ENCODE measurements around the gene NEMP1.
"Not testable (repeated sequence)": the region's sequence is repeated elsewhere in the genome, so short reads cannot be mapped to it uniquely, and the experiment has no call there.

Gene NEMP1

GRCh38 chr12:57078519-57079404, at the start of gene NEMP1:
Gene NEMP1, minus strand, starts transcription at chr12:57078791. Its CDS starts 46 bp downstream, at chr12:57078745.
- peak; percentile 99 for DNase-seq

GRCh38 chr12:57127726-57128518, 49.3 kb upstream of the NEMP1 start, which contains the start of gene LRP1:
Gene LRP1, plus strand, starts transcription at chr12:57128483. Its CDS starts 482 bp downstream, at chr12:57128965.
- DNase-seq = peak; percentile 39

GRCh38 chr12:57127101-57127725, 48.6 kb upstream of the NEMP1 start:
- no peak for DNase-seq

DNA sequence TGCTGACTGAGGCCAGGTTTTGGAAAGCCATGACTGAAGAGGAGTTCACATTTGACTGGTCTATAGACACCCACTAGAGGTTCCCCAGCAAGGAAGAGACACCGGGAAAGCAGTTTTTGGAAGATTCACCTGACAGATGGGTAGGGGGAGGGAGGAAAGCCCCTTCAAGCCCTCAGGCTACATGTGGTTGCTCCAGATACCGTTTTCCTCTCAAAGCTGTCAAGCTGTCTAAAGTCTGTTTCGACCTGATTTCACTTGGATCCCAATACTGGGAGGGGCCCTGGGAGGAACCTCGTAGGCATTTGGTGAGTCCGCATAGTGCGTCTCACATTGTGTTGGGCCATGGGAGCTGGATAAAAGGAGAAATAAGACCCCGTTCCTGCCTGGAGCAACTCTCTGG, 48.0 kb upstream of the NEMP1 start:
- DNase-seq = no peak

GRCh38 chr12:57126061-57126460, 47.5 kb upstream of the NEMP1 start:
- DNase-seq = no peak

DNA sequence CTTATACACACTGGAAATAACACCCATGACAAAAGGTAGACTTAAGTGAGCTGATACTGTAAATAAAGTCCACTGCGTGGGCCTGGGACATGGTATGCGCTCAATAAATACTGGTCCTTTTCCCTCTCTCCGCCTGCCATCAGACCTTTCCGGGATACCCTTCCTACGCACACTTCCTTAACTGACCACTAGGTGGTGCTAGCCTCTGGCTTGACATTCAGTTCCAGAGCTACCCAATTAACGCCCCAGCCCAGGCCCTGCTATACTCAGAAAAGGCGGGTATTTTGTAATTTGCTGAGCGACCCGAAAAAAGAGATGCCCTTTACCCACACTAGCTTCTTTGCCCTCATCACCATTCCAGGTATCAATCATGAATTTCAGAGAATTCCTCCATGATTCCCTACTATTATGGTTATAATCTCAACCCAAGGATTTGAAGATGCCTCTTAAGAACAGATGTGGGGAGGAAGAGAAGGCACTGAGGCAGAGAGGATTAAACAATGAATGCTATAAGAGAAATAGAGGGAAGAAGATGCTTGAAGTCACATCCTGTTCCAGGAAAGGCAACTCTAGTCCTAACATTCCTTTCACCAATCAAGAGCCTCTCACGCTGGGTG, 45.8 kb upstream of the NEMP1 start:
- peak; percentile 8 for DNase-seq

DNA sequence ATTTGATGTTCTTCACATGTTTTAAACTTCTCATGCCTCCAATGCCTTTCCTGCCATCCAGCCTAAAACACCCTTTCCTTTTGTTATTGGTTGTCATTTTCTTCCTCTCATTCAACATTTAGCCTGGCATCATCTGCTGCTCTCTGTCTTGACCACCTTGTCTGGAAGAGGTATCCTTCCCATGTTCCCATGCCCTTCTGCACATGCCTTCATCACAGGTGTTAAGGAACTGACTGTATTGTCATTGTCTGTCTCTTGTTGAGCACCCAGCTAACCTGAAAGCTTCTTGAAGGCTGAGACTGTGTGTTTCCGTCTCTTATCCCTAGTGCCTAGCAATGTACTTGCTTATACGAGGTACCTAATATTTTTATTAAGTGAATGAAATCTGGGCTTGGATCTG, 45.2 kb upstream of the NEMP1 start:
- DNase-seq = no peak

DNA sequence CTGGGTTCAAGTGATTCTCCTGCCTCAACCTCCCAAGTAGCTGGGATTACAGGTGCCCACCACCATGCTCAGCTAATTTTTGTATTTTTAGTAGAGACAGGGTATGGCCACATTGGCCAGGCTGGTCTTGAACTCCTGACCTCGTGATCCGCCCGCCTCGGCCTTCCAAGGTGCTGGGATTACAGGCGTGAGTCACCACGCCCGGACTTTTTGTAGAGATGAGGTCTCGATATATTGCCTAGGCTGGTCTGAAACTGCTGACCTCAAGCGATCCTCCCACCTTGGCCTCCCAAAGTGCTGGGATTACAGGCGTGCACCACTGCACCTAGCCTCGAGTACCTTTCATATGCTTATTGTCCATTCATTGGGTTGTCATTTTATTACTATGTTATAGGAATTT, 42.1 kb upstream of the NEMP1 start:
- not testable (repeated sequence) for DNase-seq

- DNase-seq = no peak
Measured at GRCh38 chr12:57119294-57120085, 40.9 kb upstream of the NEMP1 start.

GRCh38 chr12:57118711-57119271, 40.2 kb upstream of the NEMP1 start:
- DNase-seq = no peak

GRCh38 chr12:57116580-57117281, 38.1 kb upstream of the NEMP1 start:
- no peak for DNase-seq

DNA sequence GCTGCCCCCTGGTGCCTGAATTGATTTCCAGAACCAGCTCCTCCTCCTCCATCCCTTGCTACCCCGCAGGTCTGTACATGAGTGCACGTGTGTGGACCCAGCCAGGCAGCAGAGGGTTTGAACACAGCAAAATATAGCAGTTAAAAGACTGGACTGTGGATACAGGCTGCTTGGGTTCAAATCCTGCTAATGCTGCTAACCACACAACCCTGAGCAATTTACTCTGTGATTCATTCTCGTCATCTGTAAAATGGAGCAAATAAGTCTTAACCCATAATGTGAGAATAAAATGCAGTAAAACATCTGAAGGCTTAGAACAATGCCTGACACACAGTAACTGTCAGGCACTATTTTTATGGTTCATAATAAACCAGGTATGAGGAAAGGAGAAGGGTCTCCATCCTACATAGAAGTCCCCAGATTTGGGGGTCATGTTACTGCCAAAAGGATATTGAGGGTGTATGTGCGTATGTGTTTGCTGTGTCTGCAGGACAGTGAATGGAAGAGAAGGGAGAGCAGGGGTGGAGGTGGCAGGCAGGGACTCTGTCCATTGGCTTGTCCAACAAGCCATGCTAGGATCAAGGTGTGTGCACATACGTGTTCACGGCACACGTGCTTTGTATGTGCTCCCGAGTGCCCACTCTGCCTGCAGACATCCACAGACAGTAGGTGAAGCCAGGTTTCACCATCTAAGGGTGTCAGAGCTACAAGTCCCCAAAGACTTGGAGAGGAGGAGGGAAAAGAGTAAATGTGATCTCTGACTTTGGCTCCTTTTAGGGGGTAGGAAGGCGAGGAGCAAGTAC, 34.1 kb upstream of the NEMP1 start:
- DNase-seq = no peak

GRCh38 chr12:57111031-57111734, 32.6 kb upstream of the NEMP1 start, which contains the start of gene STAT6:
Gene STAT6, minus strand, starts transcription at chr12:57111362. Its CDS starts 3,084 bp downstream, at chr12:57108278.
- no peak for DNase-seq

DNA sequence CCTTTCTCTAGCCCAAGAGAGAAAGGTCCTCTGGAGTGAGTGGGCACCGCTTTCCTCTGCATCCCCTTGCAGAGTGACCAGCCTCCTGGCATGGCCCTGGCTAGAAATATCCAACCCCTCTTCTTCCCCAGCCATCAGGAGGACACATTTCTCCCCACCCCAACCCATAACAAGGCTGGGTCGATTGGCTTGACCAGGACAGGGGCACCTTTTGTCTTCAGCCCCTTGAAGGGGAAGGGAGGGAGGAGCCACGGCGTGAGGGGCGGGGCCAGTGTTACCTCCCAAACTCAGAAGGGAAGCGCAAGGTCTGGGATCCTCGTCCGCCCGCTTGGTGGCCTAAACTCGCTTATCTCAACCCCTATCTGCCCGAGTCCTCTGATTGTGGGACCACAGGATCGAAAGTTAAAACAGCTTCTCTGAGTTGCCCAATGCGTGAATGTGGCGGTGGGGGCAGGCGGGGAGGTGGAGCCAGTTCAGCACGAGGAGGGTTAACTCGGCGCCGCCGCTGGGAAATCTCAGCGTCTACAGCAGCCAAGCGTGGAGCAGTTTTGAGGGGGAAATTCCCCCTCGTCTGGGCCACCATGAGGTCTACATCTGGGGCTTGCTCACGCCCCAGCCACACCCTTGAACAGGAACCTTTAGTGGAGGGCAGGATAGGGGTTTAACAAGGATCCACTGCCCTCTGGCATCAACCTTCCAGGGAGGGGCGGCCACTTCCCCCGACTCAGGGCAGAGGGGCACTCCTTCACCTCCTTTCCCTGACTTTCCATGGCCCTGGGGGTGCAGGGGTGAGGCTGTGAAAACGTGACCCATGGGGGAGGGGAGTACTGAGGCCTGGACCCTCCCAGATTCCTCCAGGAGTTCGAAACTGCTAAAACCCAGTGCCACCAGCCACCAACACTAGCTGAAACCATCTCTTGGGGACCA, 31.8 kb upstream of the NEMP1 start:
- no peak for DNase-seq

GRCh38 chr12:57109207-57110103, 30.9 kb upstream of the NEMP1 start:
- DNase-seq = no peak

DNA sequence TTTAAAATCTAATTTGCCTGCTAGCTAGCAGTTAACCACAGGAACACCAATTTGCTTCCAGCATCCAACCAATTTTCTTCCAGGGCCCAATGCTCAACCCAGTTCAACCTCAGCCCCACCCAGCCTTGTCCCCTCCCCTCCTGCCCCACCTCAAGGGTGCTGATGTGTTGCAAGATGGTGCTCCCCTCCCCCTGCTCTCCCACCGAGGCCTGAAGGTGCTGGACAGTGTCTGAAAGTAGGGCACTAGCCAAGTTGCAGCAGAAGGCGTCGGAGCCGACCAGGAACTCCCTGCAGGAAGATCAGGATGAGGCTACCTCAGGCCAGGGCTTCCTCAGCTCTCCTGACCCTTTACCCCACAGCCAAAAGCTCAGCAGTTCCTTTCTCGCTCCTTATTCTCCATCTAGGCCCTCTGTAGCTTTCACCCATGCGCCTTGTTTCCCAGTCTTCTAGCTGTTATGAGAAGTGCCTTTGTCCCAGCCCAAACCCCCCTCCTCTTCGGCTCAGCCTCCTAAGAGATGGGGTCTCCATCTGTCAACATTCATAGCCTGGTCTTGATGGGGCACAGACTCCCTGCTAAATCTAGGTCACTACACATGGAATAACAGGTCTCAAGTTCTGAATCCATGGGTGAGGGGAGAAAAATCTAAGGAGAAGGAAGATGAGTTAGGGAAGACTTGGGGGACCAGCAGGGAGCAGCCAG, 29.0 kb upstream of the NEMP1 start:
- DNase-seq = no peak

Data from NCI-H446 treated with DMSO at 0.1 percent for 48 hours (cell line).